Smooth muscle cell of the brain vasculature (primary cell): Measurements from ENCODE around the gene ADAT3.

Source experiments
- DNase-seq: peaks from one replicate; pipeline ENCODE4 v3.0.0-alpha.2; 2012; ENCODE audit warnings: low read depth, low spot score

Gene ADAT3

DNA sequence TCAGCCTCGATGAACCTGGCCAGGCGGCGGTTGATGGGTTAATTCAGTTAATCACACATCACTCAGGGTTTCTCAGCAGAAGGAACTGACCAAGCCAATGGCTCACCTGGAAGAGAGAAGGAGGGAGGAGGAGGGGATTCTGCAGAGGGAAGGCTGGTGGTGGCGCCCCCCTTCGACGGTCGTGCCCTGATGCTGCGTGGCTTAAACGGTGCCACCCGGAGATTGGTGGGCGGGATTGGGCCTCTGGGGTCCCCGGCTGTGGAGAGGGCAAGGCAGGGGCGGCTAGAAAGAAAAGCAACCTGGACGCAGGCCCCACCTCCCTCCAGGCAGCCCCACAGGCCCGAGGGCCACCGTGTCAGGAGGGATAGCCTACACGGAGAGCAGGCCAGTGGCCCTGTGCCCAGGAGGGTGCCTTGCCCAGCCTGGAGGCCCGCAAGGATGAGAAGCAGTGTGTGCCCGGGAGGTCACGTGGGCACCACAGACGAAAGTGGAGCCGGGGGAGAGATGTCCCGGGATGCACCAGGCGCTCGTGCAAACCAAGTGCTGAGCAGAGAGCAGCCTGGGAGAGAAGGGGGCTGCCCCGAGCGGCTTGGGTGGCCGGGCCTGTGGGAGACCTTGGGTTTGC is 51.8 kb downstream of the ADAT3 start:
- no peak for DNase-seq

DNA sequence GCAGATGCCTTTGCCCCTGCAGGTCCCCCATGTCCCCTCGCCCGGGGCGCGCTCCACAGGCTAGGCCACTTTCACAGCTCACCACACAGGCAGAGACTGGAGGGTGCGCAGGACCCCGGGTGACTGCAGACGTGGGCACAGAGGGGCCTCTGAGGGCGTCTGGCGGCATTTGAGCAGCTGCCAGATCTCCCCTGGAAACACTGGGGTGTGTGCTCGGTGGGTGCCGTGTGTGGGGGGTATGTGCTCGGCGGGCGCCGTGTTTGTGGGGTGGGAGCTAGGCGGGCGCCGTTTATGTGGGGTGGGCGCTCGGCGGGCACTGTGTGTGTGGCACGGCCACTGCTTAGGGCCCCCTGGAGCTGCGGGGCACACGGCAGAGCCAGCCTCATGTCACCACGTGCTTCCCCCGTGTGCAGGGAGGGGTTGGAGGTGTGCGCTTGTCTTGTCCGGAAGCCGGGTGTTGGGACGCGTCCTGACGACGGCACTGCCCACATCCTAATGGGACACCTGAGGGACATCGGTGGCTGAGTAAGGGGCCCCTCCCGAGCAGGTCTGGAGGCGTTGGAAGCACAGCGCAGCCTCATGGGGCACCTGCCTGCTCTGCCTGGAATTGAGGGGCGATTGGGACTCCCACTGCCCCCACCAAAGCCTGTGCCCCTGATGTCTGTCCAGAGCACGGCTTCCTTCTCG is 52.5 kb downstream of the ADAT3 start:
- DNase-seq, result no peak

DNA sequence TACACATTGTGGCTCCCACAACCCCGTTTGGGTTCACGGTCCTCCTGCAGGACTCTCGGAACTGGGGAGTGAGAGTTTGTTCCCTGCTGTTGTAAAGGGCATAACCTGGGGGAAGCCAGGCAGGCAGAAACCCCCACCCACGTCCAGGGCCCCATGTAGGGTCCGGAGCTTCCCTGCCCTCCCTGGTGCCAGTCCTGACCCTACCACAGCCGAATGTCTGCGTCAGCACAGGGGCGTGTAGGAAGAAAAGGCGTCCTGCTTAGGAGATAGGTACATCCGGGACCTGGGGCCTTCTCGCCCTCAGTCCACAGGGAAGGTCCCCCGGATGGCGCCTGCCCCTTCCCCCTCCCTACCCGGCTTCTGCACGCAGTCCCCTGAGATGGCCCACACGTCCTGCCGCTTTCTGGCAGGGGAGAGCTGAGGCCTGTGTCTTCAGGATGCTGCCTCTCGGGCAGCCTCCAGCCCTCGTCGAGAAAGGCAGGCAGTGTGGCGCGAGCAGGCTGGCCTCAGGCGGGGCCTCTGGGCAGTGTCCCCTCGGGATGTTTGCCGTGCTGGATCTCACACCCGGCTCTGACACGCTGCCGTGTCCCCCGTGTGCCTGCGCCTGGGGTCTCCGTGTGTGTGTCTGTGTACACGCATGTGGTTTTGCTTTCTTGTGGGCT is 54.9 kb downstream of the ADAT3 start:
- DNase-seq, result no peak

DNA sequence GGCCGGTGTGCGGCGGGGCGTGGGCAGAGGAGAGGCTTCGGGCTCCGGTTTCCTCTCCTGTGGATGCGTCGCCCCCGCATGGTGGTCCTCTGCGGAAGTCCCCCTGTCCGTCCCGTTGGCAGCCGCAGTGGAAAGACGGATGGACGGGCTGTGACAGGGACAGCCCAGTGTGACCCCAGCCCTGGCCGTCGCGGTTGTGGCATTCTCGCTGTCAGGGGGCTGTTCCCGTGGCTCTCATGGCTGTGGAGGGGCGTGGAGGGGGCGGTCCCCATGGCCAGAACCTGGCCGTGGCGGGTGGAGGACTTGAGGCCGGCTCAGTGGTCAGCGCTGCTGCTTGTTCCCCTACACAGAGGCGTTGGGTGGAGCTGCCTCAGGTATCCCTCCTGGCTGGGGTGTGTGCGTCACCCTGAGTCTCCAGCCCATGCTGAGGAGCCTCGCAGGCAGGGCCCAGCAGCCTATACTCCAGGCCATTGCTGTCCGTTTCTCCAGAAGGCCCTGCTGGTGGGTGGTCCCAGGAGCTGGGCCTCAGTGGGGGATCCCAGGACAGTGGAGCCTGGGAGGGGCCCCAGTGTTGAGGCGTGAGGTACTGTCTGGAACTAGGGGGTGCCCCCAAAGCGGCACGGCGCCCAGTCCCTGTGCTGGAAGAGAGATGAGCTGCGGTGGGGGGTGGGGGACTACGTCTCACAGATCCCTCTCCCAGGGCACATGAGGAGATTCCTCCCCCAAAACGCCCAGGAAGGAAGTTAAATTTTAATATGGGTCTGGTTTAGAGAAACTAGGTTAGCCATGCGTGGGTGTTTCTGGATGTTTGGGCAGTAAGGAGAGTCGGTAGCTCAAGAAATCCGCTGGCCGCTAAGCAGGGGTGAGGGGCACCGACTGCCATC is 56.0 kb downstream of the ADAT3 start:
- no peak for DNase-seq

DNA sequence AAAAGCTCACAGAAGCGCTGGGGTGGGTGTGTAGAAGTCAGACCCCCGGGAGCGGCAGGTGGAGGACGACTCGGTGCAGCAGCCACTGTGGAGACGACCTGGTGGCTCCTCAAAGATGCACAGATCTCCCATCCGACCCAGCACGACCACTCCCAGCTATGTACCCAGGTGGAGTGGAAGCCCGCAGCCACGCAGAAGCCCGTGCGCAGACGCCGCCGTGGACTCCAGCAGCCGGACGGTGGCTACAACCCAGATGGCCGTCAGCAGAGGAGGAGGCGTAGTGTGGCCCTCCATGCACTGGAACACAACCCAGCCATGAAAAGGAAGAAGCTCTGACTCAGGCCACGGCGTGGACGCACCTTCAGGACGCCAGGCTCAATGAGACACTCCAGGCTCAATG is 57.5 kb downstream of the ADAT3 start:
- DNase-seq, result no peak
